Heart right ventricle (tissue), 16 donors: Measurements from ENCODE around the gene SCYGR8. TPM values are rescaled to one million over a fixed set of nuclear protein-coding genes. Genes with fewer than 3 reads are reported as not detected.

ENCODE experiments used
- ATAC-seq, 8 donors: fragments of 200-7000 bp; cut with Tn5 transposase; one replicate each; pipeline ENCODE4 v1.9.1; 2020; ENCODE audit warnings: mild to moderate bottlenecking in 8 of 8, moderate library complexity in 8 of 8, moderate number of reproducible peaks in 1 of 8
- DNase-seq, 2 donors: peaks; one replicate each; pipeline ENCODE4 v3.0.0-alpha.2; 2020
- H3K27ac ChIP-seq, 10 donors: fragments of 200-600 bp; sonication (generic) in 2 of 10; one replicate each; pipeline versions ENCODE4 v1.5.0 to v1.8.0; 2020 to 2022; ENCODE audit warnings: mild to moderate bottlenecking in 3 of 10
- H3K27me3 ChIP-seq, 7 donors: fragments of 200-600 bp; one replicate each; pipeline ENCODE4 v1.8.0; 2021 to 2022; ENCODE audit warnings: mild to moderate bottlenecking in 2 of 7
- H3K36me3 ChIP-seq, 9 donors: fragments of 200-600 bp; sonication (generic) in 1 of 9; one replicate each; pipeline versions ENCODE4 v1.5.0 to v1.8.0; 2020 to 2022; ENCODE audit warnings: mild to moderate bottlenecking in 2 of 9
- H3K4me1 ChIP-seq, 9 donors: fragments of 200-600 bp; sonication (generic) in 1 of 9; one replicate each; pipeline versions ENCODE4 v1.5.0 to v1.8.0; 2020 to 2022; ENCODE audit warnings: mild to moderate bottlenecking in 4 of 9
- H3K4me3 ChIP-seq, 10 donors: fragments of 200-600 bp; sonication (generic) in 2 of 10; one replicate each; pipeline versions ENCODE4 v1.5.0 to v1.8.0; 2020 to 2022; ENCODE audit warnings: mild to moderate bottlenecking in 7 of 10, moderate library complexity in 2 of 10
- H3K9me3 ChIP-seq, 11 donors: fragments of 200-600 bp in 10 of 11; sonication (generic) in 2 of 11; one replicate each; pipeline versions ENCODE4 v1.5.0 to v1.8.0; 2013 to 2022; ENCODE audit warnings: mild to moderate bottlenecking in 2 of 11, control low read depth in 1 of 11, moderate library complexity in 1 of 11
- CTCF ChIP-seq, 9 donors: fragments of 200-600 bp; sonication (generic) in 2 of 9; IDR thresholded peaks; one replicate each; pipeline versions ENCODE4 v1.5.0 to v1.8.0; 2021 to 2022; ENCODE audit warnings: antibody characterized with exemption in 9 of 9, mild to moderate bottlenecking in 5 of 9, moderate library complexity in 1 of 9
- WGBS, 2 donors: extraction: QIAGEN DNeasy Blood & Tissue Kit; methylation state at CpG; one replicate each; pipeline ENCODE4 v1.1.7; 2013; ENCODE audit warnings: inconsistent platforms in 1 of 2; 5-methylcytosine and 5-hydroxymethylcytosine counted together
- intact Hi-C, 10 donors: fragments of 100-400 bp; cut with DNase I; formaldehyde crosslinking; loops; one replicate each; pipeline versions ENCODE4 v1.11.1 to v1.14.2; 2022
- polyA plus RNA-seq, 2 donors: library from polyadenylated mRNA; stranded (reverse); fragments of 200-250 nt; gene quantifications; one replicate each; pipeline ENCODE4 v1.2.3, GENCODE V29; 2013
- total RNA-seq, 10 donors: library from RNA; stranded (reverse); fragmentation: NEBNext Ultra II Directional in 3 of 10; extraction: Animal tissue kit (Norgen Biotek cat#: 25700) in 3 of 10; gene quantifications; one replicate each; pipeline versions ENCODE4 v1.2.1 to v1.2.4, GENCODE V29; 2021 to 2023
- donor health status: Arrhythmogenic right ventricular cardiomyopathy.
- donor health status: ischemic (EF 13 %, LVEDD 7.1; RV severe dilation, severe dysfunction).
- donor health status: healthy with polysubstance abuse.
- donor health status: DM: no; HTN: yes; CAD: no.
- donor health status: DM: no; HTN: no; CAD: no.
- donor health status: ischemic (EF 25% LVEDD 6.9; RV normal size, moderate dysfunction).
- donor health status: ischemic (EF 25% LVEDD 5.7; RV mildly dilated, moderate dysfunction).
- donor health status: healthy.
- donor health status: DM: yes; HTN: yes; CAD: no.
- donor health status: Ischemic cardiomyopathy.
- donor health status: ischemic (EF 35%, LVEDD 5.7; RV mildly dilated, moderate dysfunction).
- donor health status: nonischemic (EF 11% LVEDD 7.7; RV severe dilation, severe dysfunction).
- donor health status: DM: yes; HTN: yes; CAD: no.
- donor health status: PGD.
- donor health status: ischemic (EF 29% LVEDD 5.4; RV normal size, mild dysfunction).
- donor health status: nonischemic (EF 23%, LVEDD 6.1; RV moderate dilation, normal function).

SCYGR8 gene
- total and polyA plus RNA-seq, 12 donors, result not detected

GRCh38 chr2:227781841-227782240, 36.1 kb downstream of the SCYGR8 start:
- ATAC-seq, result no peak
- DNase-seq, result no peak
- Histone ChIP-seq H3K9me3 (no peaks in the 10 kb centered on the region), H3K4me3 (no peak overlapping the region), H3K4me1 (no peaks in the 10 kb centered on the region), H3K36me3 (no peaks in the 10 kb centered on the region), H3K27ac (no peak overlapping the region), H3K27me3 (peaks cover 0 to 21% (median 0%) of the 10 kb centered on the region in 7 donors)
- no peak for TF ChIP-seq CTCF (IDR thresholded peaks at IDR 0.05)
- WGBS, 2 donors, result 77 to 78% methylated on average over 8 of the region's 8 CpGs
- intact Hi-C loops, result no loop called here

- TF ChIP-seq CTCF (IDR thresholded peaks at IDR 0.05), result no peak
- H3K9me3 ChIP-seq, result no peaks in the 10 kb centered on the region
- 83 to 86% methylated on average over 5 of the region's 5 CpGs for WGBS, 2 donors
- H3K27ac ChIP-seq, result peak overlapping the region in 1 of 10 donors; percentile 71
- ATAC-seq, result no peak
- H3K36me3 ChIP-seq, result no peaks in the 10 kb centered on the region
- H3K27me3 ChIP-seq, result peaks cover 0 to 25% (median 0%) of the 10 kb centered on the region in 7 donors
- no peak overlapping the region for H3K4me3 ChIP-seq
- intact Hi-C loops, result no loop called here
- no peaks in the 10 kb centered on the region for H3K4me1 ChIP-seq
- no peak for DNase-seq
These were observed 37.1 kb downstream of the SCYGR8 start for GRCh38 chr2:227782804-227783203.

GRCh38 chr2:227783404-227784138, 37.9 kb downstream of the SCYGR8 start:
- H3K36me3 ChIP-seq, result no peaks in the 10 kb centered on the region
- peaks cover 0 to 25% (median 0%) of the 10 kb centered on the region in 7 donors for H3K27me3 ChIP-seq
- H3K9me3 ChIP-seq, result no peaks in the 10 kb centered on the region
- H3K27ac ChIP-seq, result peak overlapping the region in 1 of 10 donors; percentile 71
- ATAC-seq, result peak in 1 of 8 donors; percentile 46
- H3K4me3 ChIP-seq, result peak overlapping the region in 2 of 10 donors; percentile 1 to 28
- DNase-seq, result no peak
- intact Hi-C loops, result no loop called here
- WGBS, 2 donors, result 82 to 84% methylated on average over 12 of the region's 12 CpGs
- no peak for TF ChIP-seq CTCF (IDR thresholded peaks at IDR 0.05)
- no peaks in the 10 kb centered on the region for H3K4me1 ChIP-seq

- intact Hi-C loops, result no loop called here
- DNase-seq (no peak), ATAC-seq (no peak)
- Histone ChIP-seq H3K27ac (no peak overlapping the region), H3K4me1 (no peaks in the 10 kb centered on the region), H3K36me3 (no peaks in the 10 kb centered on the region), H3K4me3 (no peak overlapping the region), H3K9me3 (no peaks in the 10 kb centered on the region), H3K27me3 (peaks cover 0 to 27% (median 0%) of the 10 kb centered on the region in 7 donors)
- TF ChIP-seq CTCF (IDR thresholded peaks at IDR 0.05), result no peak
- WGBS, 2 donors, result 11 to 17% methylated on average over 1 of the region's 1 CpG
These were observed 39.6 kb downstream of the SCYGR8 start for GRCh38 chr2:227785293-227785692.
